HepG2 (cell line): ENCODE results near the gene RBP5. TPM values are rescaled to one million over a fixed set of nuclear protein-coding genes. Genes with fewer than 3 reads are reported as not detected.

Experiments used
- HES4 ChIP-seq: sonication (generic); formaldehyde crosslinking; IDR thresholded peaks from 2 replicates; pipeline ENCODE4 v1.9.0; 2021; ENCODE audit warnings: mild to moderate bottlenecking, missing genetic modification reagents, borderline replicate concordance
- MIER2 ChIP-seq: IDR thresholded peaks from 2 replicates; pipeline ENCODE4 v1.6.1; 2016; ENCODE audit warnings: missing biosample characterization, missing genetic modification reagents
- ZFP82 ChIP-seq: sonication (generic); formaldehyde crosslinking; IDR thresholded peaks from 2 replicates; pipeline ENCODE4 v1.5.1; 2020; ENCODE audit warnings: mild to moderate bottlenecking, missing genetic modification reagents, borderline replicate concordance
- ZNF256 ChIP-seq: sonication (generic); formaldehyde crosslinking; conservative IDR thresholded peaks from 2 replicates; pipeline ENCODE4 v1.4.0; 2020; ENCODE audit warnings: missing genetic modification reagents
- polyA plus RNA-seq, 8 experiments: library from polyadenylated mRNA; depleted of rRNA in 3 of 8; stranded (reverse) in 7 of 8; unstranded in 1 of 8; fragments of >200 nt; fragmentation: Illumina TruSeq in 4 of 8; extraction: Trizol in 4 of 8; gene quantifications; 2 replicates each; pipeline versions ENCODE4 v1.2.1 to v1.2.3, GENCODE V29; 2011 to 2016; ENCODE audit warnings: low read depth in 4 of 8, missing spikeins in 1 of 8, mixed read lengths in 1 of 8; ENCODE audit not compliant: insufficient read depth in 1 of 8
- total RNA-seq, 5 experiments: library from RNA; depleted of rRNA; stranded (reverse); fragments of >200 nt; fragmentation: Illumina TruSeq; extraction: Trizol; gene quantifications; 2 replicates each; pipeline ENCODE4 v1.2.3, GENCODE V29; 2016; ENCODE audit warnings: low read depth in 1 of 5
- TF ChIP-seq, protein P1 (sequence below): sonication (generic); formaldehyde crosslinking; IDR thresholded peaks from 2 replicates; pipeline ENCODE4 v1.4.0; 2020; ENCODE audit warnings: missing genetic modification reagents
- TF ChIP-seq, protein P2 (sequence below): sonication (generic); formaldehyde crosslinking; IDR thresholded peaks from 2 replicates; pipeline ENCODE4 v1.5.1; 2020; ENCODE audit warnings: missing genetic modification reagents, mild to moderate bottlenecking, borderline replicate concordance

Gene RBP5
- total and polyA plus RNA-seq, 2 of the 13 experiments (the other 11 are each of a cell fraction or from before 2014, with no cell fraction given): 13.8 to 19.8 TPM

DNA sequence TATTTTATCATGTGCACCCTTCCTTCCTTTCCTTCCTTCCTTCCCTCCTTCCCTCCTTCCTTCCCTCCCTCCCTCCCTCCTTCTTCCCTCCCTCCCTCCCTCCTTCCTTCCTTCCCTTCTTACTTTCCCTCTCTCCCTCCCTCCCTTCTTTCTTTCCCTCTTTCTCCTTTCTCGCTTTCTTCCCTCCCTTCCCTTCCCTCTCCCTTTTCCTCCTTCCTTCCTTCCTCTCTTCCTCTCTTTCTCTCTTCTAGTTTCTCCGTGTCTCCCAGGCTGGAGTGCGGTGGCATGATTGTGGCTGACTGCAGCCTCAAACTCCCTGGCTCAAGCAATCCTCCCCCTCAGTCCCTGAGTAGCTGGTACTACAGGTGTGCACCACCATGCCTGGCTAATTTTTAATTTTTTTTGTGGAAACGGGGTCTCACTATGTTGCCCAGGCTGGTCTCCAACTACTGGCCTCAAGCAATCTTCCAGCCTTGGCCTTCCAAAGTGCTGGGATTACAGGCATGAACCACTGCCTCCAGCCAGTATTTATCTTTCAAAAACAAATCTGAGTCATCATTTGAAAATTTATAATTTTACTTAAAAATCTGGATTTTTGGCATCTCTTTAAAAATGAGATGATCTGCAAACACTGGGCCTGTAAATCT is 27.5 kb downstream of the RBP5 start (continued):
- TF ChIP-seq ZFP82 (CRISPR knock-in tag) (no peak), ZNF256 (CRISPR knock-in tag) (no peak), MIER2 (CRISPR knock-in tag) (no peak), HES4 (CRISPR knock-in tag) (no peak)
- TF ChIP-seq, protein P1, sequence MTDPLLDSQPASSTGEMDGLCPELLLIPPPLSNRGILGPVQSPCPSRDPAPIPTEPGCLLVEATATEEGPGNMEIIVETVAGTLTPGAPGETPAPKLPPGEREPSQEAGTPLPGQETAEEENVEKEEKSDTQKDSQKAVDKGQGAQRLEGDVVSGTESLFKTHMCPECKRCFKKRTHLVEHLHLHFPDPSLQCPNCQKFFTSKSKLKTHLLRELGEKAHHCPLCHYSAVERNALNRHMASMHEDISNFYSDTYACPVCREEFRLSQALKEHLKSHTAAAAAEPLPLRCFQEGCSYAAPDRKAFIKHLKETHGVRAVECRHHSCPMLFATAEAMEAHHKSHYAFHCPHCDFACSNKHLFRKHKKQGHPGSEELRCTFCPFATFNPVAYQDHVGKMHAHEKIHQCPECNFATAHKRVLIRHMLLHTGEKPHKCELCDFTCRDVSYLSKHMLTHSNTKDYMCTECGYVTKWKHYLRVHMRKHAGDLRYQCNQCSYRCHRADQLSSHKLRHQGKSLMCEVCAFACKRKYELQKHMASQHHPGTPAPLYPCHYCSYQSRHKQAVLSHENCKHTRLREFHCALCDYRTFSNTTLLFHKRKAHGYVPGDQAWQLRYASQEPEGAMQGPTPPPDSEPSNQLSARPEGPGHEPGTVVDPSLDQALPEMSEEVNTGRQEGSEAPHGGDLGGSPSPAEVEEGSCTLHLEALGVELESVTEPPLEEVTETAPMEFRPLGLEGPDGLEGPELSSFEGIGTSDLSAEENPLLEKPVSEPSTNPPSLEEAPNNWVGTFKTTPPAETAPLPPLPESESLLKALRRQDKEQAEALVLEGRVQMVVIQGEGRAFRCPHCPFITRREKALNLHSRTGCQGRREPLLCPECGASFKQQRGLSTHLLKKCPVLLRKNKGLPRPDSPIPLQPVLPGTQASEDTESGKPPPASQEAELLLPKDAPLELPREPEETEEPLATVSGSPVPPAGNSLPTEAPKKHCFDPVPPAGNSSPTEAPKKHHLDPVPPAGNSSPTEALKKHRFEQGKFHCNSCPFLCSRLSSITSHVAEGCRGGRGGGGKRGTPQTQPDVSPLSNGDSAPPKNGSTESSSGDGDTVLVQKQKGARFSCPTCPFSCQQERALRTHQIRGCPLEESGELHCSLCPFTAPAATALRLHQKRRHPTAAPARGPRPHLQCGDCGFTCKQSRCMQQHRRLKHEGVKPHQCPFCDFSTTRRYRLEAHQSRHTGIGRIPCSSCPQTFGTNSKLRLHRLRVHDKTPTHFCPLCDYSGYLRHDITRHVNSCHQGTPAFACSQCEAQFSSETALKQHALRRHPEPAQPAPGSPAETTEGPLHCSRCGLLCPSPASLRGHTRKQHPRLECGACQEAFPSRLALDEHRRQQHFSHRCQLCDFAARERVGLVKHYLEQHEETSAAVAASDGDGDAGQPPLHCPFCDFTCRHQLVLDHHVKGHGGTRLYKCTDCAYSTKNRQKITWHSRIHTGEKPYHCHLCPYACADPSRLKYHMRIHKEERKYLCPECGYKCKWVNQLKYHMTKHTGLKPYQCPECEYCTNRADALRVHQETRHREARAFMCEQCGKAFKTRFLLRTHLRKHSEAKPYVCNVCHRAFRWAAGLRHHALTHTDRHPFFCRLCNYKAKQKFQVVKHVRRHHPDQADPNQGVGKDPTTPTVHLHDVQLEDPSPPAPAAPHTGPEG (CRISPR knock-in tag): no peak
- TF ChIP-seq, protein P2, sequence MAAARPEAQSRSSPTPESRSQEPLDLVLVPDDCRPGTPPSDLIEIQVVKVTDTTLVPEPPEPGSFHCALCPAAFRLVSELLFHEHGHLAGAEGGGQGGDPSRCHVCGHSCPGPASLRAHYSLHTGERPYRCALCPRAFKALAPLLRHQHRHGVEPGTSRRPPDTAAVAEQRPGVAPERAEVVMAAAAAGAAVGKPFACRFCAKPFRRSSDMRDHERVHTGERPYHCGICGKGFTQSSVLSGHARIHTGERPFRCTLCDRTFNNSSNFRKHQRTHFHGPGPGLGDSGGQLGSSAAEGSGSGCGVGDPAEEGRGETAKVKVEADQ (CRISPR knock-in tag): no peak
